HEK293 (cell line): Measurements from ENCODE around the gene CFAP20.

ENCODE experiments used
- BCL6B ChIP-seq: fragments of 450-650 bp; formaldehyde crosslinking; IDR thresholded peaks from 2 replicates; pipeline ENCODE4 v1.5.1; 2017; ENCODE audit warnings: missing biosample characterization, missing genetic modification characterization
- GLIS1 ChIP-seq: fragments of 450-650 bp; formaldehyde crosslinking; IDR thresholded peaks from 2 replicates; pipeline ENCODE4 v1.5.1; 2016; ENCODE audit warnings: missing biosample characterization, missing genetic modification characterization
- IKZF3 ChIP-seq: fragments of 450-650 bp; IDR thresholded peaks from 2 replicates; pipeline ENCODE4 v1.5.0; 2018; ENCODE audit warnings: missing biosample characterization, mild to moderate bottlenecking, missing genetic modification characterization, moderate library complexity
- KLF16 ChIP-seq: fragments of 450-650 bp; formaldehyde crosslinking; IDR thresholded peaks from 2 replicates; pipeline ENCODE4 v1.5.1; 2017; ENCODE audit warnings: missing biosample characterization, missing genetic modification characterization
- MEIS1 ChIP-seq: sonication (generic); formaldehyde crosslinking; IDR thresholded peaks from 2 replicates; pipeline ENCODE4 v1.8.1; 2022; ENCODE audit warnings: missing genetic modification reagents, mild to moderate bottlenecking, borderline replicate concordance
- OSR2 ChIP-seq: fragments of 450-650 bp; formaldehyde crosslinking; IDR thresholded peaks from 2 replicates; pipeline ENCODE4 v1.5.1; 2016; ENCODE audit warnings: missing biosample characterization, missing genetic modification characterization
- RBAK ChIP-seq: fragments of 450-650 bp; formaldehyde crosslinking; IDR thresholded peaks from 2 replicates; pipeline ENCODE4 v1.5.1; 2016; ENCODE audit warnings: missing biosample characterization, missing genetic modification characterization
- REPIN1 ChIP-seq: fragments of 450-650 bp; formaldehyde crosslinking; IDR thresholded peaks from 2 replicates; pipeline ENCODE4 v1.5.1; 2017; ENCODE audit warnings: missing biosample characterization, missing genetic modification characterization, low read depth
- SCRT2 ChIP-seq: fragments of 450-650 bp; formaldehyde crosslinking; IDR thresholded peaks from 2 replicates; pipeline ENCODE4 v1.5.1; 2016; ENCODE audit warnings: missing biosample characterization, missing genetic modification characterization
- ZBTB20 ChIP-seq: fragments of 450-650 bp; formaldehyde crosslinking; IDR thresholded peaks from 2 replicates; pipeline ENCODE4 v1.5.1; 2016; ENCODE audit warnings: missing biosample characterization, missing genetic modification characterization
- ZBTB48 ChIP-seq: fragments of 450-650 bp; formaldehyde crosslinking; IDR thresholded peaks from 2 replicates; pipeline ENCODE4 v1.5.1; 2016; ENCODE audit warnings: missing biosample characterization, missing genetic modification characterization
- ZBTB8A ChIP-seq: fragments of 450-650 bp; formaldehyde crosslinking; IDR thresholded peaks from 2 replicates; pipeline ENCODE4 v1.5.1; 2016; ENCODE audit warnings: missing biosample characterization, missing genetic modification characterization
- ZIC2 ChIP-seq: fragments of 450-650 bp; formaldehyde crosslinking; IDR thresholded peaks from 2 replicates; pipeline ENCODE4 v1.5.1; 2016; ENCODE audit warnings: missing biosample characterization, missing genetic modification characterization
- ZNF121 ChIP-seq: fragments of 450-650 bp; formaldehyde crosslinking; IDR thresholded peaks from 2 replicates; pipeline ENCODE4 v1.5.1; 2016; ENCODE audit warnings: missing biosample characterization, missing genetic modification characterization
- ZNF157 ChIP-seq: fragments of 450-650 bp; formaldehyde crosslinking; IDR thresholded peaks from 2 replicates; pipeline ENCODE4 v1.5.1; 2016; ENCODE audit warnings: missing biosample characterization, missing genetic modification characterization
- ZNF169 ChIP-seq: fragments of 450-650 bp; formaldehyde crosslinking; IDR thresholded peaks from 2 replicates; pipeline ENCODE4 v1.5.1; 2016; ENCODE audit warnings: missing biosample characterization, missing genetic modification characterization
- ZNF175 ChIP-seq: fragments of 450-650 bp; formaldehyde crosslinking; IDR thresholded peaks from 2 replicates; pipeline ENCODE4 v1.5.1; 2016; ENCODE audit warnings: missing biosample characterization, missing genetic modification characterization
- ZNF214 ChIP-seq: fragments of 450-650 bp; formaldehyde crosslinking; IDR thresholded peaks from 2 replicates; pipeline ENCODE4 v1.5.1; 2017; ENCODE audit warnings: missing biosample characterization, mild to moderate bottlenecking, missing genetic modification characterization, borderline replicate concordance
- ZNF221 ChIP-seq: fragments of 450-650 bp; formaldehyde crosslinking; IDR thresholded peaks from 2 replicates; pipeline ENCODE4 v1.5.1; 2017; ENCODE audit warnings: missing biosample characterization, missing genetic modification characterization, borderline replicate concordance
- ZNF239 ChIP-seq: fragments of 450-650 bp; formaldehyde crosslinking; IDR thresholded peaks from 2 replicates; pipeline ENCODE4 v1.5.1; 2016; ENCODE audit warnings: missing biosample characterization, missing genetic modification characterization
- ZNF335 ChIP-seq: fragments of 450-650 bp; formaldehyde crosslinking; conservative IDR thresholded peaks from 2 replicates; pipeline ENCODE4 v1.5.1; 2016; ENCODE audit warnings: missing biosample characterization, missing genetic modification characterization
- ZNF37A ChIP-seq: fragments of 450-650 bp; IDR thresholded peaks from 2 replicates; pipeline ENCODE4 v1.5.1; 2018; ENCODE audit warnings: missing biosample characterization, missing genetic modification characterization
- ZNF398 ChIP-seq: fragments of 450-650 bp; formaldehyde crosslinking; IDR thresholded peaks from 2 replicates; pipeline ENCODE4 v1.5.1; 2017; ENCODE audit warnings: missing biosample characterization, missing genetic modification characterization
- ZNF426 ChIP-seq: fragments of 450-650 bp; formaldehyde crosslinking; IDR thresholded peaks from 2 replicates; pipeline ENCODE4 v1.5.1; 2017; ENCODE audit warnings: missing biosample characterization, missing genetic modification characterization, mild to moderate bottlenecking, inconsistent platforms, moderate library complexity
- ZNF501 ChIP-seq: fragments of 450-650 bp; formaldehyde crosslinking; IDR thresholded peaks from 2 replicates; pipeline ENCODE4 v1.5.1; 2016; ENCODE audit warnings: missing biosample characterization, missing genetic modification characterization
- ZNF518A ChIP-seq: fragments of 450-650 bp; formaldehyde crosslinking; conservative IDR thresholded peaks from 2 replicates; pipeline ENCODE4 v1.5.1; 2016; ENCODE audit warnings: low read depth, missing biosample characterization, missing genetic modification characterization
- ZNF660 ChIP-seq: fragments of 450-650 bp; IDR thresholded peaks from 2 replicates; pipeline ENCODE4 v1.5.1; 2018; ENCODE audit warnings: missing biosample characterization, mild to moderate bottlenecking, missing genetic modification characterization
- ZNF670 ChIP-seq: fragments of 450-650 bp; formaldehyde crosslinking; IDR thresholded peaks from 2 replicates; pipeline ENCODE4 v1.5.1; 2016; ENCODE audit warnings: missing biosample characterization, missing genetic modification characterization, low read depth
- ZNF747 ChIP-seq: fragments of 450-650 bp; formaldehyde crosslinking; IDR thresholded peaks from 2 replicates; pipeline ENCODE4 v1.5.1; 2016; ENCODE audit warnings: missing biosample characterization, missing genetic modification characterization
- TF ChIP-seq, protein P1 (sequence below): fragments of 450-650 bp; formaldehyde crosslinking; IDR thresholded peaks from 2 replicates; pipeline ENCODE4 v1.5.1; 2016; ENCODE audit warnings: missing biosample characterization, missing genetic modification characterization

Gene CFAP20

DNA sequence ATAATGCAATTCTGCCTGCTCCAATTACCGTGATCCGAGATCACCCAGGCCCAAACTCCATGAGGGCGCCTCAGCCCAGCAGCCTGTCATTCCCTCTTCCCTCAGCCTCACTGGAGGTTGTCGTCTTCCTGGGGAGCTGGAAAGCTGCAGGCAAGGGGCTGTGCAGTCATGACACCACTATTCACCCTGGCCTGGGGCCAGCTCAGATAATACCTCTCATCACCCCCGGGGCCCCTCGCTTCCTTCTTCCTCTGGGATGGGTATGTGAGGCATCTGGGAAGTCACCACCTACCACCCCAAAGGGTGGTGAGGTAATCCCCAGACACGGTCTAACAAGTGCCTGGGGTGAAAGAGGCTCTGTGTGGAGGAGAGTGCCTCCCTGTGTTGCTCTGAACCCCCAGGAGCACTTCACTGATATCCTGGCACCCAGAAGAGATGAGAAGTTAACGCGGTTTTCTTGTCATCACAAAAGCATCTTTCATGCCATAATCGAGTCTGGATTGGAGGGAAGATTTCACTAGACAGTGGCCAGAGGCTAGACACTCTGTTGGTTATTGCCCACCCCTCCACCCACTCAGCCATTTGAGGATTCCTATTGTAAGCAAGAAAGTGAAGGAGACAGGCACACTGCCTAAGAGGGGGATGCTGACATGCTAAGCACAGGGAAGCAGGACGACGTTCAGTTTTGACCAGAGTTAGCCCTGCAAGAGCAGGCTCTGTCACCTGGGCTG is 18.4 kb downstream of the CFAP20 start (continued):
- TF ChIP-seq BCL6B (tag by site-specific recombination): no peak
- TF ChIP-seq MEIS1 (CRISPR knock-in tag): no peak
- TF ChIP-seq ZNF175 (tag by site-specific recombination): no peak
- no peak for TF ChIP-seq ZNF37A (tag by site-specific recombination)
- TF ChIP-seq ZNF214: no peak
- no peak for TF ChIP-seq ZNF221 (tag by site-specific recombination)
- TF ChIP-seq ZNF121: no peak
- TF ChIP-seq ZNF169 (tag by site-specific recombination): no peak
- no peak for TF ChIP-seq ZNF426 (tag by site-specific recombination)
- TF ChIP-seq ZNF239 (tag by site-specific recombination): no peak
- TF ChIP-seq ZNF501 (tag by site-specific recombination): no peak
- TF ChIP-seq ZBTB8A (tag by site-specific recombination): 0 out of 2 replicates have a peak, but pooled peaks have one; percentile 21
- peak; percentile 66 for TF ChIP-seq ZNF335 (tag by site-specific recombination)
- peak; percentile 90 for TF ChIP-seq ZNF398 (tag by site-specific recombination)
- TF ChIP-seq ZNF660 (tag by site-specific recombination): peak; percentile 82
- no peak for TF ChIP-seq REPIN1
- TF ChIP-seq KLF16 (tag by site-specific recombination): no peak
- TF ChIP-seq ZNF670 (tag by site-specific recombination): no peak
- TF ChIP-seq, protein P1, sequence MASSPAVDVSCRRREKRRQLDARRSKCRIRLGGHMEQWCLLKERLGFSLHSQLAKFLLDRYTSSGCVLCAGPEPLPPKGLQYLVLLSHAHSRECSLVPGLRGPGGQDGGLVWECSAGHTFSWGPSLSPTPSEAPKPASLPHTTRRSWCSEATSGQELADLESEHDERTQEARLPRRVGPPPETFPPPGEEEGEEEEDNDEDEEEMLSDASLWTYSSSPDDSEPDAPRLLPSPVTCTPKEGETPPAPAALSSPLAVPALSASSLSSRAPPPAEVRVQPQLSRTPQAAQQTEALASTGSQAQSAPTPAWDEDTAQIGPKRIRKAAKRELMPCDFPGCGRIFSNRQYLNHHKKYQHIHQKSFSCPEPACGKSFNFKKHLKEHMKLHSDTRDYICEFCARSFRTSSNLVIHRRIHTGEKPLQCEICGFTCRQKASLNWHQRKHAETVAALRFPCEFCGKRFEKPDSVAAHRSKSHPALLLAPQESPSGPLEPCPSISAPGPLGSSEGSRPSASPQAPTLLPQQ (tag by site-specific recombination): peak; percentile 54
- TF ChIP-seq ZIC2 (tag by site-specific recombination): peak; percentile 90
- TF ChIP-seq GLIS1 (tag by site-specific recombination): peak; percentile 94
- 0 out of 2 replicates have a peak, but pooled peaks have one; percentile 34 for TF ChIP-seq ZNF518A (tag by site-specific recombination)
- no peak for TF ChIP-seq ZNF157 (tag by site-specific recombination)
- peak; percentile 76 for TF ChIP-seq SCRT2 (tag by site-specific recombination)
- no peak for TF ChIP-seq IKZF3 (tag by site-specific recombination)
- no peak for TF ChIP-seq RBAK
- TF ChIP-seq OSR2: no peak
- peak; percentile 75 for TF ChIP-seq ZBTB20 (tag by site-specific recombination)
- TF ChIP-seq ZBTB48: peak; percentile 71; the same call in 1 of the 2 replicates
- TF ChIP-seq ZNF747 (tag by site-specific recombination): no peak
